Right lobe of liver (tissue), 4 donors: ENCODE results near the gene BEGAIN.

Experiments used
- CTCF ChIP-seq, 4 donors: fragments of 200-600 bp in 3 of 4; fragments of 450-650 bp in 1 of 4; IDR thresholded peaks; one replicate each; pipeline versions ENCODE4 v1.5.1 to v1.8.0; 2016 to 2022; ENCODE audit warnings: antibody characterized with exemption in 4 of 4, mild to moderate bottlenecking in 2 of 4
- POLR2A ChIP-seq: fragments of 450-650 bp; IDR thresholded peaks from one replicate; pipeline ENCODE4 v1.6.1; 2017; ENCODE audit warnings: antibody characterized with exemption, mild to moderate bottlenecking
- donor health status: DM: no; HTN: no; CAD: no.
- donor health status: DM: no; HTN: no; CAD: no.
- donor health status: DM: no; HTN: yes; CAD: no.

DNA sequence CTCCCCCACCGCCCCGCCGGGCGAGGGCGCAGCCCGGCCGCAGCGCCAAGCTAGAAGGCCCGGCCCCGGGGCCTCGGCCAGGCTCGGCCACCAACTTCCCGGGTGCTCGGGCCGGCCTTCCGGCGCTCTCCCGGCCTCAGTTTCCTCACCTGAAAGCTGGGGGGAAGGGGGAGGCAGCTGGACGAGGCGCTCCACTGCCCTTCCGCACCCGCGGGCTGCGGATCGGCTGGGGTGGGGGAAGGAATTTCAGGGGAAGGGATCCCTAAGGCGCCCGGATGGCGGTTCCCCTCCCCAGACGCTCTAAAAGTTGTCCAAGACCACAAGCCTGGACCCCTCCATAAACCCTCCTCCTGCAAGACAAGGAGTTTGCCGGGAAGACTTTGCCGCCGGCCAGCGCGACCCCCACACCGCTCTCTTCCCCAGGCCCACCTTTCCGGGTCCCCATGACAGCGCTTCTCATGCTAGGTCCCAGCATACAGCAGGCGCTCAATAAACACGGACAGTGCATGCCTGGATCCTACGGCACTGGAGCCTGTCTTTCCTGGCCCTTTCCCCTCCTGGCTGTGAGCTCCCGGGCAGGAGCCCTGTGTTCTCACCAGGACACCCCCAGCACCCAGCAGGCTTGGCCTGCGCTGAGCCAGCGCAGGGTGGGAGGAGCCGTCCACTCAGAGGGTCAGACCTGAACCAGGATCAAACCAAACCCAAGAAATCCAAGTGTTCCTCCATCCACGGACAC lies 18.1 kb downstream of the BEGAIN start:
- TF ChIP-seq CTCF (IDR thresholded peaks at IDR 0.05), result no peak
- TF ChIP-seq POLR2A, result no peak
